ENCODE measurements around the gene C17orf75. TPM values are rescaled to one million over a fixed set of nuclear protein-coding genes. Genes with fewer than 3 reads are reported as not detected.
"Not testable (repeated sequence)": the region's sequence is repeated elsewhere in the genome, so short reads cannot be mapped to it uniquely, and the experiment has no call there.

C17orf75 gene
- total RNA-seq (10 to 100 TPM in 8 of 9 donors, 1 to 10 TPM in 1; 9.6 to 36.5 (median 21.0) TPM), polyA plus RNA-seq (10 to 100 TPM; 13.5 to 23.8 (median 17.1) TPM)
- long read RNA-seq, donor 1, transcript C17orf75-202 (10 exons, 1,642 nt), result major isoform, 12 of 302 reads
- long read RNA-seq, donor 1, partial matches to known transcripts, result 267 of 302 reads
- long read RNA-seq, donor 1, other reads (novel, unspliced or antisense), result 22 of 302 reads
- long read RNA-seq, donor 2, transcript C17orf75-202 (10 exons, 1,642 nt), result major isoform, 10 of 116 reads
- long read RNA-seq, donor 2, partial matches to known transcripts, result 73 of 116 reads
- long read RNA-seq, donor 2, other reads (novel, unspliced or antisense), result 32 of 116 reads
- long read RNA-seq, donor 3, transcript C17orf75-202 (10 exons, 1,642 nt), result major isoform, 10 of 12 reads
- long read RNA-seq, donor 3, partial matches to known transcripts, result 0 of 12 reads
- long read RNA-seq, donor 3, other reads (novel, unspliced or antisense), result 0 of 12 reads
- long read RNA-seq, donor 4, transcript C17orf75-202 (10 exons, 1,642 nt), result major isoform, 11 of 17 reads
- long read RNA-seq, donor 4, partial matches to known transcripts, result 1 of 17 reads
- long read RNA-seq, donor 4, other reads (novel, unspliced or antisense), result 4 of 17 reads
- long read RNA-seq, donor 5, transcript C17orf75-202 (10 exons, 1,642 nt), result major isoform, 24 of 32 reads
- long read RNA-seq, donor 5, partial matches to known transcripts, result 0 of 32 reads
- long read RNA-seq, donor 5, other reads (novel, unspliced or antisense), result 8 of 32 reads
- long read RNA-seq, donor 6, transcript C17orf75-202 (10 exons, 1,642 nt), result major isoform, 6 of 14 reads
- long read RNA-seq, donor 6, partial matches to known transcripts, result 0 of 14 reads
- long read RNA-seq, donor 6, other reads (novel, unspliced or antisense), result 8 of 14 reads
- long read RNA-seq, donor 7, partial matches to known transcripts, result 0 of 1 reads
- long read RNA-seq, donor 7, other reads (novel, unspliced or antisense), result 0 of 1 reads
- long read RNA-seq, donor 8, transcript C17orf75-202 (10 exons, 1,642 nt), result major isoform, 8 of 9 reads
- long read RNA-seq, donor 8, partial matches to known transcripts, result 0 of 9 reads
- long read RNA-seq, donor 8, other reads (novel, unspliced or antisense), result 0 of 9 reads
- long read RNA-seq, donor 9, transcript C17orf75-202 (10 exons, 1,642 nt), result major isoform, 5 of 186 reads
- long read RNA-seq, donor 9, partial matches to known transcripts, result 167 of 186 reads
- long read RNA-seq, donor 9, other reads (novel, unspliced or antisense), result 14 of 186 reads
- long read RNA-seq, donor 10, partial matches to known transcripts, result 0 of 2 reads
- long read RNA-seq, donor 10, other reads (novel, unspliced or antisense), result 0 of 2 reads

- DNase-seq, result peak; percentile 75 to 84 (median 81)
- H3K9me3 ChIP-seq (replicated peaks in 1 of 3), result no peaks in the 10 kb centered on the region
- TF ChIP-seq CTCF (IDR thresholded peaks at IDR 0.05) (no peak), POLR2A (IDR thresholded peaks at IDR 0.05) (peak; percentile 22 to 50)
- H3K36me3 ChIP-seq (replicated peaks in 1 of 2), result peaks cover 0 to 18% of the 10 kb centered on the region in 2 donors
- H3K4me1 ChIP-seq (replicated peaks in 1 of 2), result peaks cover 5 to 13% of the 10 kb centered on the region in 2 donors
- no peaks in the 10 kb centered on the region for H3K27me3 ChIP-seq
- 4 to 12% (median 6%) methylated on average over 16 to 47 of the region's 47 CpGs for WGBS, 4 donors
- peak within 1 kb of the TSS in 3 of 4 donors; percentile 33 to 80 (median 58) for H3K4me3 ChIP-seq
- intact Hi-C loops (cut with DNase I), result no loop called here
- peak within 1 kb of the TSS in 4 of 5 donors; percentile 47 to 79 (median 68) for H3K27ac ChIP-seq
Observed at GRCh38 chr17:32341857-32342602, at the start of gene C17orf75. TSS of gene C17orf75 (minus strand) at chr17:32342173. CDS start at chr17:32342139, 34 bp downstream.

- H3K36me3 ChIP-seq (replicated peaks in 1 of 2), result no peaks in the 10 kb centered on the region
- intact Hi-C loops (cut with DNase I), result no loop called here
- DNase-seq, result no peak
- no peaks in the 10 kb centered on the region for H3K9me3 ChIP-seq (replicated peaks in 1 of 3)
- H3K27ac ChIP-seq, result no peak overlapping the region
- no peaks in the 10 kb centered on the region for H3K27me3 ChIP-seq
- TF ChIP-seq POLR2A (IDR thresholded peaks at IDR 0.05), result no peak
- no peak for TF ChIP-seq CTCF (IDR thresholded peaks at IDR 0.05)
- no peaks in the 10 kb centered on the region for H3K4me1 ChIP-seq (replicated peaks in 1 of 2)
- 85 to 93% (median 89%) methylated on average over 6 of the region's 6 CpGs for WGBS, 4 donors
- H3K4me3 ChIP-seq, result no peak overlapping the region
Observed at GRCh38 chr17:32388613-32389459, 46.9 kb upstream of the C17orf75 start.

- WGBS, 4 donors, result 95 to 99% (median 97%) methylated on average over 14 of the region's 14 CpGs
- intact Hi-C loops (cut with DNase I); H3K27me3 ChIP-seq: not testable (repeated sequence)
Observed at GRCh38 chr17:32388128-32388527, 46.2 kb upstream of the C17orf75 start.

More at GRCh38 chr17:32388128-32388527, 46.2 kb upstream of the C17orf75 start:
- H3K4me3 ChIP-seq; H3K27ac ChIP-seq; H3K9me3 ChIP-seq (replicated peaks in 1 of 3); H3K4me1 ChIP-seq (replicated peaks in 1 of 2); H3K36me3 ChIP-seq (replicated peaks in 1 of 2); DNase-seq: not testable (repeated sequence)
